Tibial artery (tissue), 4 donors: ENCODE results near the gene MON2.

Experiments
- DNase-seq, 2 donors: peaks; one replicate each; pipeline ENCODE4 v3.0.0-alpha.2; 2019
- H3K27ac ChIP-seq, 2 donors: fragments of 200-600 bp; sonication (generic) in 1 of 2; 1 replicate in 1 of 2; 2 replicates in 1 of 2; pipeline ENCODE4 v1.5.1; 2018 to 2019; ENCODE audit warnings: mild to moderate bottlenecking in 1 of 2
- H3K27me3 ChIP-seq, 2 donors: fragments of 200-600 bp; sonication (generic) in 1 of 2; one replicate each; pipeline versions ENCODE4 v1.5.1 to v1.6.0; 2016 to 2019
- H3K36me3 ChIP-seq, 3 donors: fragments of 200-600 bp; sonication (generic) in 2 of 3; one replicate each; pipeline ENCODE4 v1.5.1; 2016 to 2019; ENCODE audit warnings: mild to moderate bottlenecking in 2 of 3
- H3K4me1 ChIP-seq, 4 donors: fragments of 200-600 bp; sonication (generic) in 2 of 4; 1 replicate in 3 of 4; 2 replicates in 1 of 4; pipeline ENCODE4 v1.5.1; 2016 to 2019
- H3K4me3 ChIP-seq, 2 donors: fragments of 200-600 bp; sonication (generic) in 1 of 2; 1 replicate in 1 of 2; 2 replicates in 1 of 2; pipeline ENCODE4 v1.5.1; 2018 to 2019; ENCODE audit warnings: mild to moderate bottlenecking in 2 of 2
- H3K9me3 ChIP-seq, 3 donors: fragments of 200-600 bp; sonication (generic) in 1 of 3; one replicate each; pipeline ENCODE4 v1.5.1; 2016 to 2019
- intact Hi-C: fragments of 100-400 bp; cut with DNase I; formaldehyde crosslinking; loops from one replicate; pipeline ENCODE4 v1.15.0; 2023; ENCODE audit warnings: low total_unique reads
- TF ChIP-seq, protein P1 (sequence below), 2 experiments: fragments of 200-600 bp in 1 of 2; fragments of 450-650 bp in 1 of 2; IDR thresholded peaks; one replicate each; pipeline ENCODE4 v1.5.1; 2017 to 2019; ENCODE audit warnings: antibody characterized with exemption in 2 of 2, mild to moderate bottlenecking in 1 of 2, moderate library complexity in 1 of 2

MON2 gene, protein sequence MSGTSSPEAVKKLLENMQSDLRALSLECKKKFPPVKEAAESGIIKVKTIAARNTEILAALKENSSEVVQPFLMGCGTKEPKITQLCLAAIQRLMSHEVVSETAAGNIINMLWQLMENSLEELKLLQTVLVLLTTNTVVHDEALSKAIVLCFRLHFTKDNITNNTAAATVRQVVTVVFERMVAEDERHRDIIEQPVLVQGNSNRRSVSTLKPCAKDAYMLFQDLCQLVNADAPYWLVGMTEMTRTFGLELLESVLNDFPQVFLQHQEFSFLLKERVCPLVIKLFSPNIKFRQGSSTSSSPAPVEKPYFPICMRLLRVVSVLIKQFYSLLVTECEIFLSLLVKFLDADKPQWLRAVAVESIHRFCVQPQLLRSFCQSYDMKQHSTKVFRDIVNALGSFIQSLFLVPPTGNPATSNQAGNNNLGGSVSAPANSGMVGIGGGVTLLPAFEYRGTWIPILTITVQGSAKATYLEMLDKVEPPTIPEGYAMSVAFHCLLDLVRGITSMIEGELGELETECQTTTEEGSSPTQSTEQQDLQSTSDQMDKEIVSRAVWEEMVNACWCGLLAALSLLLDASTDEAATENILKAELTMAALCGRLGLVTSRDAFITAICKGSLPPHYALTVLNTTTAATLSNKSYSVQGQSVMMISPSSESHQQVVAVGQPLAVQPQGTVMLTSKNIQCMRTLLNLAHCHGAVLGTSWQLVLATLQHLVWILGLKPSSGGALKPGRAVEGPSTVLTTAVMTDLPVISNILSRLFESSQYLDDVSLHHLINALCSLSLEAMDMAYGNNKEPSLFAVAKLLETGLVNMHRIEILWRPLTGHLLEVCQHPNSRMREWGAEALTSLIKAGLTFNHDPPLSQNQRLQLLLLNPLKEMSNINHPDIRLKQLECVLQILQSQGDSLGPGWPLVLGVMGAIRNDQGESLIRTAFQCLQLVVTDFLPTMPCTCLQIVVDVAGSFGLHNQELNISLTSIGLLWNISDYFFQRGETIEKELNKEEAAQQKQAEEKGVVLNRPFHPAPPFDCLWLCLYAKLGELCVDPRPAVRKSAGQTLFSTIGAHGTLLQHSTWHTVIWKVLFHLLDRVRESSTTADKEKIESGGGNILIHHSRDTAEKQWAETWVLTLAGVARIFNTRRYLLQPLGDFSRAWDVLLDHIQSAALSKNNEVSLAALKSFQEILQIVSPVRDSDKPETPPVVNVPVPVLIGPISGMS (N-terminal part only)

DNA sequence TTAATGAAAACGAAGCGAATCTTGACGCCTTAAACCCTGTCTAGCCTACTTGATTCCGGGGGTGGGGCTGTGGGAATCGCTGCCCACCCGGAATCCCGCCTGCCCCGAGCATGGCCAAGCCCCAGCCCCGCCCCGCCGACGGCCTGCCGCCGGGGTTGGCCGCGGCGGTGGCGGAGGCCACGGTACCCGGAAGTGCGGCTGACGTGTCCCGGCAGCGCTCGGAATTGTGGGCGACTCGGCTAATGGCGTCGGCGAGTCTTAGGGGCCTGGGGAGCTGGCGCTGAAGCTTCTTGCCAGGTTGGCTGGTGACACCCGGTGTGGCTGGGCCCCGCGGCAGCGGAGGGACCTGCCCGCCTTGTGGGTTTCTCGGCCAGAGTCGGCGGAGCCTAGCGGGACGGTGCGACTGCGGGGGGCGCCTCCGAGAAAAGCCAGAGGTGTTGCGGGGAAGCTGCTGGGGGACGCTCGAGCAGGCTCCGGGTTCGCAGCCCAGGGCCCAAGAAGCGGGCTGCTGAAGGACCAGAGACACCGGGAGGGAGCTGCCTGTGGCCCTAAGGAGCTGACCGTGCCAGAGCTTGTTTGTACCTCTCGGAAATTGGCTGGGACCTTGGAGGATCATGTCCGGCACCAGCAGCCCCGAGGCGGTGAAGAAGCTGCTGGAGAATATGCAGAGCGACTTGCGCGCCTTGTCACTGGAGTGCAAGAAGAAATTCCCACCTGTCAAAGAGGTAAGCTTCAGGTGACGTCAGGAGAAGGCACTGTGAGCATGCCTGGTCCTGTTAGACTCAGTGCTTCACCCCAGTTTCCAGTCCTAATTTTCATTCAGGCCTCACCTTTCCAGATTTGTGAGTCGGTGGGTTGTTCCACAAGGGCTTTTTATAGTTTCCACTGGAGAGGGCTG lies at the start of gene MON2:
TSS of gene MON2 (plus strand) at position 233 of the 898 bp plus-strand sequence. CDS start at position 615, 382 bp downstream.
- intact Hi-C loops: no loop called here

DNA sequence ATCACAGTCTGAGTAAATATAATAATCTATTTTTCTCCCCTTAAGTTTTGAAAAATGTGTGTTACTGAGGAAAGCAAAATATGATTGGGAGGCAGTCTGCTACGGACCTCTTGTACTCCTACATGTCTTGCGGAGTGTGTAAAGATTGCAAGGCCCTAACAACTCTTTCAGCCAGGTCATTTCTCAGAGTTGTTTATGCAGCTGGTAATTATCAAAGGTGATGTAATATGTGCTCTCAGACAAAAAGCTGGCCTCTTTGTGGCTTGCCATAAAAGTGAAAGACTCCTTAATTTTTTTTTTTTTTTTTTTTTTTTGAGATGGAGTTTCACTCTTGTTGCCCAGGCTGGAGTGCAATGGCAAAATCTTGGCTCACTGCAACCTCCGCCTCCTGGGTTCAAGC lies 40.5 kb upstream of the MON2 start:
- H3K4me1 ChIP-seq: no peaks in the 10 kb centered on the region
- H3K27ac ChIP-seq: no peak overlapping the region
- DNase-seq: no peak
- H3K4me3 ChIP-seq: no peak overlapping the region
- H3K9me3 ChIP-seq: peaks cover 0 to 2% (median 0%) of the 10 kb centered on the region in 3 donors
- TF ChIP-seq, protein P1, sequence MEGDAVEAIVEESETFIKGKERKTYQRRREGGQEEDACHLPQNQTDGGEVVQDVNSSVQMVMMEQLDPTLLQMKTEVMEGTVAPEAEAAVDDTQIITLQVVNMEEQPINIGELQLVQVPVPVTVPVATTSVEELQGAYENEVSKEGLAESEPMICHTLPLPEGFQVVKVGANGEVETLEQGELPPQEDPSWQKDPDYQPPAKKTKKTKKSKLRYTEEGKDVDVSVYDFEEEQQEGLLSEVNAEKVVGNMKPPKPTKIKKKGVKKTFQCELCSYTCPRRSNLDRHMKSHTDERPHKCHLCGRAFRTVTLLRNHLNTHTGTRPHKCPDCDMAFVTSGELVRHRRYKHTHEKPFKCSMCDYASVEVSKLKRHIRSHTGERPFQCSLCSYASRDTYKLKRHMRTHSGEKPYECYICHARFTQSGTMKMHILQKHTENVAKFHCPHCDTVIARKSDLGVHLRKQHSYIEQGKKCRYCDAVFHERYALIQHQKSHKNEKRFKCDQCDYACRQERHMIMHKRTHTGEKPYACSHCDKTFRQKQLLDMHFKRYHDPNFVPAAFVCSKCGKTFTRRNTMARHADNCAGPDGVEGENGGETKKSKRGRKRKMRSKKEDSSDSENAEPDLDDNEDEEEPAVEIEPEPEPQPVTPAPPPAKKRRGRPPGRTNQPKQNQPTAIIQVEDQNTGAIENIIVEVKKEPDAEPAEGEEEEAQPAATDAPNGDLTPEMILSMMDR (IDR thresholded peaks at IDR 0.05): no peak
- no peaks in the 10 kb centered on the region for H3K36me3 ChIP-seq
- intact Hi-C loops: no loop called here
- no peaks in the 10 kb centered on the region for H3K27me3 ChIP-seq

More for the DNA sequence above, at the start of gene MON2:
- peak; percentile 88 to 94 for DNase-seq
- Histone ChIP-seq H3K4me1 (peaks cover 0 to 30% (median 21%) of the 10 kb centered on the region in 4 donors), H3K4me3 (peak within 1 kb of the TSS; percentile 88 to 99), H3K27ac (peak within 1 kb of the TSS; percentile 87 to 99), H3K9me3 (no peaks in the 10 kb centered on the region), H3K27me3 (no peaks in the 10 kb centered on the region), H3K36me3 (peaks cover 0 to 8% (median 0%) of the 10 kb centered on the region in 3 donors)
- TF ChIP-seq, protein P1 (IDR thresholded peaks at IDR 0.05): no peak

DNA sequence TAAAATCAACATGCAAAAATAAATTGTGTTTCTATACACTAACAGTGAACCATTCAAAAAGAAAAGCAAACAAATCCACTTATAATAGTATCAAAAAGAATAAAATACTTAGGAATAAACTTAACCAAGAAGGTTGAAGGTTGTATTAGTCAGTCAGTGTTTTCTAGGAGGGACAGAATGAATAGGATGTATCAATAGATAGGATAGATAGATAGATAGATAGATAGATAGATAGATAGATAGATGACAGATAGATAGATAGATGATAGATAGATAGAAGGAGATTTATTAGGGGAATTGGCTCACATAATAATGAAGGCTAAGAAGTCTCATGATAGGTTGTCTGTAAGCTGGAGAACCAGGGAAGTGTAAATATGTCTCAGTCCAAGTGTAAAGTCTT lies 37.2 kb upstream of the MON2 start:
- DNase-seq: no peak
- TF ChIP-seq, protein P1 (IDR thresholded peaks at IDR 0.05): no peak
- no peaks in the 10 kb centered on the region for H3K36me3 ChIP-seq
- no peaks in the 10 kb centered on the region for H3K4me1 ChIP-seq
- intact Hi-C loops: no loop called here
- no peak overlapping the region for H3K27ac ChIP-seq
- no peak overlapping the region for H3K4me3 ChIP-seq
- peaks cover 0 to 2% (median 0%) of the 10 kb centered on the region in 3 donors for H3K9me3 ChIP-seq
- no peaks in the 10 kb centered on the region for H3K27me3 ChIP-seq

DNA sequence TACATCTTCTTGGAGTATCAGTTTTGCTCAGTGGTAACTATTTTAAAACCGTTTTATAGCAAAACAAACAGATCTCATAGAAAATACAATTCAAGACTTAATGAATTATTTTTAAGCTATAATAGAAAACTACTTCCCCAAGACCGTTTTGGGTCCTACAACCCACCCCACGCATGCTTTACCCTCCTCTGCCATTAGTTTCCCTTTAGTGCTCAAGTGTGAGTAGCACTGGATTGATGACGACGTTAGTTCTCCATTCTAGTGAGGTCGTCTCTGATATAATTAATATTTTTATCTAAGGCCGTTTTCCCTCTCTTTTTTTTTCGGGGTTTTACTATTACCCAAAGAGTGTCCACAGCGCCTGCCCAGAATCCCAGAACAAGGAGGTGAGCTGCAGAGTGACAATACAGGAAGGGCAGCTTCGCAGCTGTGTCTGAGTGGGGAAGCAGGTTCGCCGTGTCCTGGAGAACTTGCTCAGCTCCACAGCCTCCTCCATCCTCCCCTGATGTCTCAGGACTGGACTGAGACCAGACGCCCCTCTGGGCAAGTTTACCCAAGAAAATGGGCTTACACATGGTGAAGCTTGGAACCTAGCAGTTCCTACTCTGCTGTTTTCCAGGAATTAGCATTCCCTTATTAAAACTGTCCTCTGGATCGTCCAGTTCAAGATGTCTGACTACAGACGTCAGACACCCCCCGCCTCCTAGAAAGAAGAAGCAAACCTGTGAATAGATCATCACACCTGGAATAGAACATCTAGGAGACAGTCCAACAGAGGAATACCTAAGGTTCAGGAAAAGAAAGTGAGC lies 31.9 kb upstream of the MON2 start:
- intact Hi-C loops: loop anchor here (5.0 kb wide), 1 partner anchor 363 kb away; no protein-coding TSS in a partner anchor

More for the DNA sequence above, 31.9 kb upstream of the MON2 start:
- H3K4me3 ChIP-seq: peak overlapping the region; percentile 49 to 61
- peak in 1 of 2 donors; percentile 20 for DNase-seq
- H3K4me1 ChIP-seq: peaks cover 0 to 15% (median 8%) of the 10 kb centered on the region in 4 donors
- no peaks in the 10 kb centered on the region for H3K9me3 ChIP-seq
- no peaks in the 10 kb centered on the region for H3K36me3 ChIP-seq
- H3K27ac ChIP-seq: no peak overlapping the region
- no peaks in the 10 kb centered on the region for H3K27me3 ChIP-seq
- TF ChIP-seq, protein P1 (IDR thresholded peaks at IDR 0.05): no peak
